Suprapubic skin (tissue), 4 donors: ENCODE results near the gene SPATA6. TPM values are rescaled to one million over a fixed set of nuclear protein-coding genes. Genes with fewer than 3 reads are reported as not detected.

Experiments
- DNase-seq, 2 donors: peaks; one replicate each; pipeline ENCODE4 v3.0.0-alpha.2; 2019; ENCODE audit warnings: low spot score in 2 of 2
- H3K27ac ChIP-seq: fragments of 200-600 bp; sonication (generic); one replicate; pipeline ENCODE4 v1.5.1; 2019
- H3K27me3 ChIP-seq: fragments of 200-600 bp; sonication (generic); one replicate; pipeline ENCODE4 v1.5.1; 2019
- H3K36me3 ChIP-seq: fragments of 200-600 bp; sonication (generic); one replicate; pipeline ENCODE4 v1.5.1; 2019
- H3K4me1 ChIP-seq: fragments of 200-600 bp; sonication (generic); one replicate; pipeline ENCODE4 v1.5.1; 2019
- H3K4me3 ChIP-seq: fragments of 200-600 bp; sonication (generic); one replicate; pipeline ENCODE4 v1.5.1; 2019; ENCODE audit warnings: mild to moderate bottlenecking
- H3K9me3 ChIP-seq: fragments of 200-600 bp; sonication (generic); one replicate; pipeline ENCODE4 v1.5.1; 2019
- EP300 ChIP-seq: sonication (generic); formaldehyde crosslinking; IDR thresholded peaks from one replicate; pipeline ENCODE4 v1.6.1; 2017; ENCODE audit warnings: antibody characterized with exemption
- POLR2A ChIP-seq, 2 donors: fragments of 450-650 bp; IDR thresholded peaks; one replicate each; pipeline ENCODE4 v1.6.1; 2017; ENCODE audit warnings: antibody characterized with exemption in 2 of 2, mild to moderate bottlenecking in 2 of 2, moderate library complexity in 2 of 2
- POLR2AphosphoS5 ChIP-seq, 3 donors: sonication (generic); formaldehyde crosslinking; IDR thresholded peaks; one replicate each; pipeline ENCODE4 v1.6.1; 2017; ENCODE audit warnings: antibody characterized with exemption in 3 of 3
- WGBS: methylation state at CpG from one replicate; pipeline ENCODE4 v1.1.5; 2018; 5-methylcytosine and 5-hydroxymethylcytosine counted together
- total RNA-seq, 4 donors: library from RNA; depleted of rRNA; stranded (reverse); fragments of >200 nt; gene quantifications; one replicate each; pipeline ENCODE4 v1.1.0, GENCODE V29; 2016
- TF ChIP-seq, protein P1 (sequence below), 2 donors: fragments of 200-600 bp in 1 of 2; fragments of 450-650 bp in 1 of 2; sonication (generic) in 1 of 2; IDR thresholded peaks; one replicate each; pipeline ENCODE4 v1.5.1; 2016 to 2019; ENCODE audit warnings: antibody characterized with exemption in 2 of 2, mild to moderate bottlenecking in 1 of 2, moderate library complexity in 1 of 2

The SPATA6 gene
- total RNA-seq, 4 donors from 2014 or later: 7.0 to 44.2 (median 10.8) TPM

DNA sequence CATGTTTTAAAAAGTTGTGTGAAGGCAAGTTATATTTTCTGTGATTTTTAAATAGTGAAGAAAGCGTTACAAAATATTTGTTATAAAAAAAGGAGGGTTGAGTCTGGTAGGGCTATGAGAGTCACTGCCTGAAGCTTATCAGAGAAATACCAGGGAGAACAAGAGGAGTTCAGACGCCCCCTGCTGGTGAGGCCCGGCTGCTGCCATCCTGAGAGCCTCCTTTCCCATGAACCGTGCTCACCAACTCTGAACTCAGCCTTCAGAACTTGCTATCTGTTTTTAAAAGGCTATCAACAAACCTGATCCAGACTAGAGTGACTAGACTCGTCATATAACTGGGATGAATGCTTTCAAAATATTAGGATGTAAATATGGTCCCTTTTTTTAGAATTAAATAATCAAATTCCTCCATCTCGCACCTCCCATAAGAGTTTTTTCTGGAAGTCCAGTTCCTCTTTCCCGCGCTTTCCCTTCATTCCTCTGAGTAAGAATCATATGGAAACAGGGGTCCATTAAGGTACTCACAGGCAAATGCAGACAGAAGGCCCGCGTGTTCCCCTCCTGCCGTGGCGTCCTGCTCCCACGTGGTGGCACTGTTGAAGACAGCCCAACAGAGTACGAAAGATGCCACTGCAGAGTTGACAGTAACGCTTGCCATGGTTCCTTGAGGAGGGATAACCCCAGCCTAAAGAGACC lies 26.2 kb upstream of the SPATA6 start:
- Histone ChIP-seq H3K27me3 (no peaks in the 10 kb centered on the region), H3K36me3 (no peaks in the 10 kb centered on the region), H3K4me3 (no peak overlapping the region), H3K9me3 (no peaks in the 10 kb centered on the region), H3K4me1 (peaks cover 5% of the 10 kb centered on the region), H3K27ac (no peak overlapping the region)
- TF ChIP-seq, protein P1, sequence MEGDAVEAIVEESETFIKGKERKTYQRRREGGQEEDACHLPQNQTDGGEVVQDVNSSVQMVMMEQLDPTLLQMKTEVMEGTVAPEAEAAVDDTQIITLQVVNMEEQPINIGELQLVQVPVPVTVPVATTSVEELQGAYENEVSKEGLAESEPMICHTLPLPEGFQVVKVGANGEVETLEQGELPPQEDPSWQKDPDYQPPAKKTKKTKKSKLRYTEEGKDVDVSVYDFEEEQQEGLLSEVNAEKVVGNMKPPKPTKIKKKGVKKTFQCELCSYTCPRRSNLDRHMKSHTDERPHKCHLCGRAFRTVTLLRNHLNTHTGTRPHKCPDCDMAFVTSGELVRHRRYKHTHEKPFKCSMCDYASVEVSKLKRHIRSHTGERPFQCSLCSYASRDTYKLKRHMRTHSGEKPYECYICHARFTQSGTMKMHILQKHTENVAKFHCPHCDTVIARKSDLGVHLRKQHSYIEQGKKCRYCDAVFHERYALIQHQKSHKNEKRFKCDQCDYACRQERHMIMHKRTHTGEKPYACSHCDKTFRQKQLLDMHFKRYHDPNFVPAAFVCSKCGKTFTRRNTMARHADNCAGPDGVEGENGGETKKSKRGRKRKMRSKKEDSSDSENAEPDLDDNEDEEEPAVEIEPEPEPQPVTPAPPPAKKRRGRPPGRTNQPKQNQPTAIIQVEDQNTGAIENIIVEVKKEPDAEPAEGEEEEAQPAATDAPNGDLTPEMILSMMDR (IDR thresholded peaks at IDR 0.05): peak; percentile 93
- TF ChIP-seq POLR2A (IDR thresholded peaks at IDR 0.05) (no peak), EP300 (no peak), POLR2AphosphoS5 (IDR thresholded peaks at IDR 0.05) (no peak)
- 24% methylated on average over 15 of the region's 15 CpGs for WGBS
- peak; percentile 87 to 89 for DNase-seq

DNA sequence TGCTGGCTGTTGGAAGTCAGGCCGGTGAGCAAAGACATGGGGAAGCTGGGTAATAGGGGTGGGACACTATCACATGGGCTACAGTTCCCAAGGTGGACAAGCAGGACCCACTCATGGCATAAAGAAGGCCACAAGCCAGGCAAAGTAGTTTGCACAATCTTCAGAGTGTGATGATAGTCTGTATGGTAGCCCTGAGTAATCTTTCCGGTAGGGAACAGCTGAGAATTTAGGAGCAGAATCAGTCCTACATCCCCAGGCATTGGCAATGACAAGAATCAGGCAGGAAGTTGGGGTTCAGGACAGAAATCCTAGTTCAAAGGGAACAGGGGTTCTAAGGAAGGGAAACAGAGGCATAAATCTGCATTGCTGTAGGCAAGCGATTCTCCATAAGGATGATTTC lies 23.9 kb upstream of the SPATA6 start:
- Histone ChIP-seq H3K9me3 (no peaks in the 10 kb centered on the region), H3K4me1 (peaks cover 5% of the 10 kb centered on the region), H3K4me3 (no peak overlapping the region), H3K36me3 (no peaks in the 10 kb centered on the region), H3K27ac (no peak overlapping the region), H3K27me3 (no peaks in the 10 kb centered on the region)
- DNase-seq: no peak
- TF ChIP-seq EP300 (no peak), POLR2AphosphoS5 (IDR thresholded peaks at IDR 0.05) (no peak), POLR2A (IDR thresholded peaks at IDR 0.05) (no peak)
- TF ChIP-seq, protein P1 (IDR thresholded peaks at IDR 0.05): no peak
- 90% methylated on average over 3 of the region's 3 CpGs for WGBS

GRCh38 chr1:48495166-48495565 lies 23.2 kb upstream of the SPATA6 start:
- Histone ChIP-seq H3K27me3 (no peaks in the 10 kb centered on the region), H3K9me3 (no peaks in the 10 kb centered on the region), H3K27ac (no peak overlapping the region), H3K36me3 (no peaks in the 10 kb centered on the region), H3K4me3 (no peak overlapping the region), H3K4me1 (peaks cover 5% of the 10 kb centered on the region)
- DNase-seq: no peak
- no peak for TF ChIP-seq EP300
- TF ChIP-seq, protein P1 (IDR thresholded peaks at IDR 0.05): no peak
- TF ChIP-seq POLR2AphosphoS5 (IDR thresholded peaks at IDR 0.05): no peak
- TF ChIP-seq POLR2A (IDR thresholded peaks at IDR 0.05): no peak
- WGBS: 45% methylated on average over 1 of the region's 1 CpG

DNA sequence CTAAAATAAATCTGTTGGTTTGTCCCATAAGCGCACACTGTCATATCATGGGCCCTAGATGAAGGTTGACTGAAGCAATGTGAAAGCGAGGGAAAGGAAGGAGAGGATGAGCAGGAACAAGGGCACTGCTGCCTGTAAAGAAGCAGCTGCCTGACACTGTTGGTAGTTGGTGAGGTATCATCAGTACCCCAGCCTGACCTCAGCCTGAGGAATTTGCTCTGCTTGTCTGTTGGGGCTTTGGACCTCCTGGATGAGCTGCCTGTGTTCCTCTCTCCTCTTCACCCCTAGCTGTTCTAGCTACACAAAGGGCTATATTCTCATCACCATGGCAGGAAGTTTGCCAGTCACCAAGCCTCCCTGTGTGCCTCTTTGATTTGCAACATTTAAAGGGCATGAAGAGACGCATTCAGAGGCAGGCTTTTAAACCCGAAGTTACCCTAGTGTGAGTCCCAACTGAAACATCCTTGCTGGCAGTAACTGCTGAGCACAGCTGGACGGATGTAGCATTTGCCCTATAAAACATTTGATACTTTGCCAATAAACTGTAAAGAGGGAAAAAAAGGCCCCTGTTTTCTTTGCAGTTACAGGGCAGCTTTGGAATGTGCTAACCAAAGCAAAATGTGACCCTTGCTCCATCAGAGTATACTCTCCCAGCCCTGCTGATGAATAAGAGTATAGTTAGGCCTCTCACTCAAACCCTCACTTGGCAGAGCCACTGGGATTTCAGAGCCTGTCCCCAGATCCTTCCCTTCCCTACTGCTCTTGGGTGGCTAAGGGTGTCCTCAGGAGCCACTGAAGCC lies 22.2 kb upstream of the SPATA6 start:
- Histone ChIP-seq H3K9me3 (no peaks in the 10 kb centered on the region), H3K27me3 (no peaks in the 10 kb centered on the region), H3K27ac (peak overlapping the region; percentile 13), H3K4me1 (peaks cover 5% of the 10 kb centered on the region), H3K4me3 (no peak overlapping the region), H3K36me3 (no peaks in the 10 kb centered on the region)
- DNase-seq: no peak
- TF ChIP-seq POLR2A (IDR thresholded peaks at IDR 0.05) (no peak), POLR2AphosphoS5 (IDR thresholded peaks at IDR 0.05) (no peak), EP300 (no peak)
- TF ChIP-seq, protein P1 (IDR thresholded peaks at IDR 0.05): no peak
- WGBS: 45% methylated on average over 5 of the region's 5 CpGs

- no peaks in the 10 kb centered on the region for H3K36me3 ChIP-seq
- no peak overlapping the region for H3K4me3 ChIP-seq
- no peak for TF ChIP-seq POLR2AphosphoS5 (IDR thresholded peaks at IDR 0.05)
- no peak for TF ChIP-seq EP300
- TF ChIP-seq, protein P1 (IDR thresholded peaks at IDR 0.05): no peak
- TF ChIP-seq POLR2A (IDR thresholded peaks at IDR 0.05): no peak
- H3K27me3 ChIP-seq: no peaks in the 10 kb centered on the region
- no peaks in the 10 kb centered on the region for H3K4me1 ChIP-seq
- H3K9me3 ChIP-seq: no peaks in the 10 kb centered on the region
- 77% methylated on average over 5 of the region's 5 CpGs for WGBS
- H3K27ac ChIP-seq: no peak overlapping the region
- DNase-seq: no peak
Measured at GRCh38 chr1:48493041-48493440, 21.0 kb upstream of the SPATA6 start.
